ENCODE measurements around the gene SPSB3. TPM values are rescaled to one million over a fixed set of nuclear protein-coding genes. Genes with fewer than 3 reads are reported as not detected.

The SPSB3 gene
- total and polyA plus RNA-seq, 2 of the 4 experiments (the other 2 are of a cell fraction) = 9.1 to 30.8 TPM

GRCh38 chr16:1768061-1768766, 14.2 kb downstream of the SPSB3 start:
- no peak overlapping the region for H3K56ac ChIP-seq (ENCODE audit: extremely low read depth, insufficient read depth, low read length)
- BruUV-seq (replicated peaks) = no TSS peak
- H3K23ac ChIP-seq (ENCODE audit: low read depth, low read length) = no peak overlapping the region
- H3K4me2 ChIP-seq (ENCODE audit: low read depth, low read length) = no peak overlapping the region
- ChIA-PET POLR2A (ENCODE audit: unreplicated experiment) (no interaction called here), CTCF (no interaction called here)
- H4K91ac ChIP-seq (ENCODE audit: insufficient read depth, low read depth, low read length) = no peak overlapping the region
- DNase-seq (no peak), ATAC-seq (ENCODE audit: low read depth) (no peak)
- peaks cover 57% of the 10 kb centered on the region for H3K36me3 ChIP-seq (ENCODE audit: control insufficient read depth, insufficient read depth, low read length)
- TF ChIP-seq POLR2A (IDR thresholded peaks at IDR 0.05; ENCODE audit: low read depth, low read length) (no peak), FOS (IDR thresholded peaks at IDR 0.05; ENCODE audit: low read depth, low read length) (no peak), BHLHE40 (IDR thresholded peaks at IDR 0.05; ENCODE audit: low read depth, low read length) (no peak), USF2 (IDR thresholded peaks at IDR 0.05; ENCODE audit: low read depth, low read length) (no peak), MAFK (IDR thresholded peaks at IDR 0.05; ENCODE audit: low read depth, low read length) (no peak), CTCF (conservative IDR thresholded peaks at IDR 0.05; ENCODE audit: low read depth, low read length) (no peak), CEBPB (IDR thresholded peaks at IDR 0.05; ENCODE audit: low read depth, low read length) (no peak), RCOR1 (IDR thresholded peaks at IDR 0.05; ENCODE audit: insufficient replicate concordance, low read length) (no peak)
- no peaks in the 10 kb centered on the region for H3K27me3 ChIP-seq (ENCODE audit: control insufficient read depth, insufficient read depth, low read length)
- peaks cover 5% of the 10 kb centered on the region for H3K4me1 ChIP-seq (ENCODE audit: control insufficient read depth, insufficient read depth, low read length)
- WGBS, 2 experiments (ENCODE audit: extremely low coverage in 2 of 2, insufficient read length in 1 of 2) = 90% methylated on average over 31 of the region's 41 CpGs; no CpG with 5 or more reads in 1 of the 2 experiments
- H2BK120ac ChIP-seq (ENCODE audit: low read depth, low read length) = no peak overlapping the region
- H3K27ac ChIP-seq (ENCODE audit: insufficient read depth, low read length) = no peak overlapping the region
- no peak overlapping the region for H4K8ac ChIP-seq (ENCODE audit: low read depth in 2 of 2, low read length in 2 of 2)
- H2AK9ac ChIP-seq (replicated peaks; ENCODE audit: low read depth, low read length, poor library complexity) = peak overlapping the region; percentile 65
- no peak overlapping the region for H3K18ac ChIP-seq (ENCODE audit: low read depth, low read length)
- H2AK5ac ChIP-seq (ENCODE audit: low read depth, low read length) = no peak overlapping the region
- in situ Hi-C loops (cut with MboI; ENCODE audit: low sequenced_read_pairs) (no loop called here), intact Hi-C loops (cut with micrococcal nuclease) (no loop called here), dilution Hi-C loops (cut with HindIII; ENCODE audit: low sequenced_read_pairs, unreplicated experiment) (no loop called here)
- no peak overlapping the region for H2BK15ac ChIP-seq (ENCODE audit: low read depth, low read length)
- H3K14ac ChIP-seq (replicated peaks; ENCODE audit: low read depth, low read length) = no peak overlapping the region
- H2BK20ac ChIP-seq (ENCODE audit: low read depth, low read length) = no peak overlapping the region
- no peak overlapping the region for H4K5ac ChIP-seq (ENCODE audit: low read depth, low read length)
- H2BK5ac ChIP-seq (ENCODE audit: low read depth, low read length, poor library complexity, severe bottlenecking) = no peak overlapping the region
- H4K20me1 ChIP-seq (ENCODE audit: insufficient read depth, low read length) = peaks cover 22% of the 10 kb centered on the region
- peaks cover 7 to 27% of the 10 kb centered on the region in 2 experiments; a peak in 3 of 4 replicates for H3K79me1 ChIP-seq (ENCODE audit: low read depth in 1 of 2, low read length in 2 of 2)
- no peak overlapping the region for H3K9ac ChIP-seq (ENCODE audit: low read depth, low read length)
- H3K4ac ChIP-seq (ENCODE audit: low read depth, low read length) = no peak overlapping the region
- no peak overlapping the region for H3K4me3 ChIP-seq (ENCODE audit: insufficient read depth, low read depth, low read length)
- no peak overlapping the region for H2AFZ ChIP-seq (replicated peaks; ENCODE audit: low read length, poor library complexity)
- no peaks in the 10 kb centered on the region for H3K9me1 ChIP-seq (ENCODE audit: insufficient read depth, low read length)
- no peaks in the 10 kb centered on the region for H3K9me3 ChIP-seq (ENCODE audit: control insufficient read depth, insufficient read depth, low read length)

Measured in IMR-90 (cell line).